Endodermal cell (in vitro differentiated cells): Measurements from ENCODE around the gene NFRKB. TPM values are rescaled to one million over a fixed set of nuclear protein-coding genes. Genes with fewer than 3 reads are reported as not detected.

Source experiments
- DNase-seq: peaks from one replicate; pipeline ENCODE4 v3.0.0-alpha.2; 2017
- H3K27ac ChIP-seq: 2 replicates; pipeline ENCODE4 v1.5.1; 2013; ENCODE audit warnings: mild to moderate bottlenecking, low read depth, low read length, moderate library complexity
- H3K27me3 ChIP-seq: 2 replicates; pipeline ENCODE4 v1.6.1; 2013; ENCODE audit warnings: mild to moderate bottlenecking, low read length, moderate library complexity; ENCODE audit not compliant: insufficient read depth, control insufficient read depth, poor library complexity, severe bottlenecking
- H3K36me3 ChIP-seq: 2 replicates; pipeline ENCODE4 v1.7.0; 2013; ENCODE audit warnings: mild to moderate bottlenecking, low read length, moderate library complexity; ENCODE audit not compliant: control insufficient read depth, insufficient read depth
- H3K4me1 ChIP-seq: one replicate; pipeline ENCODE4 v1.7.0; 2013; ENCODE audit warnings: low read length; ENCODE audit not compliant: control insufficient read depth, insufficient read depth
- H3K4me3 ChIP-seq: 2 replicates; pipeline ENCODE4 v1.5.1; 2013; ENCODE audit warnings: mild to moderate bottlenecking, low read length, moderate library complexity
- H3K9ac ChIP-seq: 2 replicates; pipeline ENCODE4 v1.6.1; 2013; ENCODE audit warnings: mild to moderate bottlenecking, low read length, moderate library complexity; ENCODE audit not compliant: poor library complexity, severe bottlenecking; ENCODE audit errors: extremely low read depth
- H3K9me3 ChIP-seq: 2 replicates; pipeline ENCODE4 v1.6.1; 2013; ENCODE audit warnings: mild to moderate bottlenecking, low read length, moderate library complexity; ENCODE audit not compliant: control insufficient read depth
- H3K27ac Mint-ChIP-seq: 2 replicates; pipeline ENCODE4 v1.8.0; 2020; ENCODE audit warnings: mixed read lengths
- H3K27me3 Mint-ChIP-seq: 2 replicates; pipeline ENCODE4 v1.8.0; 2021; ENCODE audit warnings: mild to moderate bottlenecking, mixed read lengths; ENCODE audit not compliant: insufficient read depth
- H3K36me3 Mint-ChIP-seq: 2 replicates; pipeline ENCODE4 v1.8.0; 2020; ENCODE audit warnings: low read depth, mixed read lengths
- H3K4me1 Mint-ChIP-seq: 2 replicates; pipeline ENCODE4 v1.8.0; 2020; ENCODE audit warnings: mixed read lengths
- H3K4me3 Mint-ChIP-seq: 2 replicates; pipeline ENCODE4 v1.8.0; 2020; ENCODE audit warnings: mild to moderate bottlenecking, moderate library complexity, mixed read lengths
- H3K9me3 Mint-ChIP-seq: 2 replicates; pipeline ENCODE4 v1.8.0; 2020; ENCODE audit warnings: mild to moderate bottlenecking, mixed read lengths
- whole genome bisulfite sequencing, 2 experiments: methylation state at CpG; one replicate each; pipeline versions ENCODE4 v1.1.5 to v1.1.7; 2013; ENCODE audit warnings: missing lambda C conversion rate in 2 of 2, mixed read lengths in 1 of 2; ENCODE audit not compliant: insufficient coverage in 1 of 2, insufficient read length in 1 of 2; 5-methylcytosine and 5-hydroxymethylcytosine counted together
- long read RNA-seq, 4 experiments: library from polyadenylated mRNA in 2 of 4; library from RNA in 1 of 4; library from capped mRNA in 1 of 4; stranded (forward) in 3 of 4; unstranded in 1 of 4; transcript quantifications; one replicate each; pipeline ENCODE4 v2.0.0, GENCODE V29; 2020 to 2021; ENCODE audit warnings: inconsistent platforms in 1 of 4
- polyA plus RNA-seq, 2 experiments: library from polyadenylated mRNA; stranded (reverse); fragments of 50-300 nt; gene quantifications; one replicate each; pipeline ENCODE4 v1.2.3, GENCODE V29; 2013
- total RNA-seq, 2 donors: library from RNA; stranded (reverse); fragmentation: NEBNext Ultra II Directional in 1 of 2; extraction: Animal tissue kit (Norgen Biotek cat#: 25700) in 1 of 2; gene quantifications; 2 replicates in 1 of 2; 3 replicates in 1 of 2; pipeline ENCODE4 v1.2.1, GENCODE V29; 2021
- TF ChIP-seq, protein P1 (sequence below): fragments of 200-600 bp; sonication (generic); conservative IDR thresholded peaks from 2 replicates; pipeline ENCODE4 v1.5.0; 2021; ENCODE audit warnings: antibody characterized with exemption, mild to moderate bottlenecking

The NFRKB gene
- total RNA-seq = 10 to 100 TPM; 46.1 to 46.5 TPM
- polyA plus RNA-seq (2013, experiment 1 of 2) = 38.8 TPM
- 35.3 TPM for polyA plus RNA-seq (2013, experiment 2 of 2)
- long read RNA-seq, experiment 1, partial matches to known transcripts = 4 of 10 reads
- long read RNA-seq, experiment 1, other reads (novel, unspliced or antisense) = 6 of 10 reads
- long read RNA-seq, experiment 2, full-length matches to known transcripts = 1 of 71 reads
- long read RNA-seq, experiment 2, partial matches to known transcripts = 14 of 71 reads
- long read RNA-seq, experiment 2, other reads (novel, unspliced or antisense) = 56 of 71 reads
- long read RNA-seq, experiment 3, full-length matches to known transcripts = 1 of 116 reads
- long read RNA-seq, experiment 3, partial matches to known transcripts = 24 of 116 reads
- long read RNA-seq, experiment 3, other reads (novel, unspliced or antisense) = 91 of 116 reads
- long read RNA-seq, experiment 4, partial matches to known transcripts = 4 of 20 reads
- long read RNA-seq, experiment 4, other reads (novel, unspliced or antisense) = 16 of 20 reads

- Mint-ChIP-seq H3K9me3 (no peaks in the 10 kb centered on the region), H3K27ac (peak within 1 kb of the TSS; percentile 90), H3K36me3 (peaks cover 32% of the 10 kb centered on the region), H3K27me3 (no peaks in the 10 kb centered on the region), H3K4me1 (peaks cover 15% of the 10 kb centered on the region), H3K4me3 (peak within 1 kb of the TSS; percentile 95)
- H3K27me3 ChIP-seq = no peaks in the 10 kb centered on the region
- WGBS, 2 experiments = 2 to 12% methylated on average over 23 to 77 of the region's 77 CpGs
- H3K27ac ChIP-seq = peak within 1 kb of the TSS; percentile 63
- H3K4me1 ChIP-seq = no peaks in the 10 kb centered on the region
- H3K9ac ChIP-seq = peak within 1 kb of the TSS; percentile 70
- H3K36me3 ChIP-seq = peaks cover 30% of the 10 kb centered on the region
- TF ChIP-seq, protein P1, sequence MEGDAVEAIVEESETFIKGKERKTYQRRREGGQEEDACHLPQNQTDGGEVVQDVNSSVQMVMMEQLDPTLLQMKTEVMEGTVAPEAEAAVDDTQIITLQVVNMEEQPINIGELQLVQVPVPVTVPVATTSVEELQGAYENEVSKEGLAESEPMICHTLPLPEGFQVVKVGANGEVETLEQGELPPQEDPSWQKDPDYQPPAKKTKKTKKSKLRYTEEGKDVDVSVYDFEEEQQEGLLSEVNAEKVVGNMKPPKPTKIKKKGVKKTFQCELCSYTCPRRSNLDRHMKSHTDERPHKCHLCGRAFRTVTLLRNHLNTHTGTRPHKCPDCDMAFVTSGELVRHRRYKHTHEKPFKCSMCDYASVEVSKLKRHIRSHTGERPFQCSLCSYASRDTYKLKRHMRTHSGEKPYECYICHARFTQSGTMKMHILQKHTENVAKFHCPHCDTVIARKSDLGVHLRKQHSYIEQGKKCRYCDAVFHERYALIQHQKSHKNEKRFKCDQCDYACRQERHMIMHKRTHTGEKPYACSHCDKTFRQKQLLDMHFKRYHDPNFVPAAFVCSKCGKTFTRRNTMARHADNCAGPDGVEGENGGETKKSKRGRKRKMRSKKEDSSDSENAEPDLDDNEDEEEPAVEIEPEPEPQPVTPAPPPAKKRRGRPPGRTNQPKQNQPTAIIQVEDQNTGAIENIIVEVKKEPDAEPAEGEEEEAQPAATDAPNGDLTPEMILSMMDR = no peak
- peak within 1 kb of the TSS; percentile 91 for H3K4me3 ChIP-seq
- DNase-seq = peak; percentile 99
- no peaks in the 10 kb centered on the region for H3K9me3 ChIP-seq
Observed at GRCh38 chr11:129895126-129896041, at the start of gene NFRKB. Gene NFRKB, minus strand, starts transcription at chr11:129895578. Its CDS starts 2,729 bp downstream, at chr11:129892849.

GRCh38 chr11:129944696-129945095 lies 49.3 kb upstream of the NFRKB start:
- DNase-seq = no peak
- Histone ChIP-seq H3K36me3 (peaks cover 23% of the 10 kb centered on the region), H3K27ac (no peak overlapping the region), H3K9ac (no peak overlapping the region), H3K4me3 (no peak overlapping the region), H3K9me3 (no peaks in the 10 kb centered on the region), H3K27me3 (no peaks in the 10 kb centered on the region), H3K4me1 (no peaks in the 10 kb centered on the region)
- peaks cover 32% of the 10 kb centered on the region for H3K36me3 Mint-ChIP-seq
- peaks cover 1% of the 10 kb centered on the region for H3K4me1 Mint-ChIP-seq
- no peak overlapping the region for H3K27ac Mint-ChIP-seq
- no peaks in the 10 kb centered on the region for H3K9me3 Mint-ChIP-seq
- H3K27me3 Mint-ChIP-seq = no peaks in the 10 kb centered on the region
- 96 to 97% methylated on average over 17 to 18 of the region's 18 CpGs for WGBS, 2 experiments
- TF ChIP-seq, protein P1 = no peak
- H3K4me3 Mint-ChIP-seq = no peak overlapping the region

- Mint-ChIP-seq H3K36me3 (peaks cover 34% of the 10 kb centered on the region), H3K4me3 (no peak overlapping the region), H3K27ac (no peak overlapping the region), H3K4me1 (peaks cover 15% of the 10 kb centered on the region), H3K9me3 (no peaks in the 10 kb centered on the region), H3K27me3 (no peaks in the 10 kb centered on the region)
- Histone ChIP-seq H3K4me3 (no peak overlapping the region), H3K9me3 (no peaks in the 10 kb centered on the region), H3K4me1 (no peaks in the 10 kb centered on the region), H3K27me3 (no peaks in the 10 kb centered on the region), H3K27ac (no peak overlapping the region), H3K9ac (no peak overlapping the region), H3K36me3 (peaks cover 23% of the 10 kb centered on the region)
- TF ChIP-seq, protein P1 = no peak
- no peak for DNase-seq
Observed at GRCh38 chr11:129943036-129943435, 47.7 kb upstream of the NFRKB start.
